Panc1 (cell line): ENCODE results near the gene MTOR. TPM values are rescaled to one million over a fixed set of nuclear protein-coding genes. Genes with fewer than 3 reads are reported as not detected.

Experiments
- ATAC-seq: fragments of 200-7000 bp; cut with Tn5 transposase; 2 replicates; pipeline ENCODE4 v1.9.1; 2020; ENCODE audit warnings: mild to moderate bottlenecking, moderate library complexity
- BruUV-seq: library from RNA; stranded (reverse); fragments of 400-500 nt; replicated peaks from 2 replicates; lab custom pipeline; 2021; lab: Mats Ljungman, UMichigan
- CTCF ChIA-PET: fragments of 300-600 bp; sonication (Branson Sonifier 250); formaldehyde crosslinking; loops from one replicate; lab custom pipeline; 2022; ENCODE audit warnings: antibody characterized with exemption; lab: Charles Lee
- POLR2A ChIA-PET: fragments of 300-600 bp; sonication (Branson Sonifier 250); formaldehyde crosslinking; loops from one replicate; lab custom pipeline; 2022; ENCODE audit warnings: antibody characterized with exemption; lab: Charles Lee
- DNase-seq: peaks from one replicate; pipeline ENCODE4 v3.0.0-alpha.2; 2010; ENCODE audit warnings: low read depth, low spot score
- H3K27ac ChIP-seq: 2 replicates; pipeline ENCODE4 v1.5.1; 2011; ENCODE audit warnings: mild to moderate bottlenecking, low read length, inconsistent platforms
- H3K27me3 ChIP-seq: fragments of 200-500 bp; sonication (Bioruptor generic); 2 replicates; pipeline ENCODE4 v1.6.0; 2014; ENCODE audit warnings: low read length, inconsistent platforms; ENCODE audit not compliant: control insufficient read depth, insufficient read depth
- H3K36me3 ChIP-seq: fragments of 200-500 bp; sonication (Bioruptor generic); 2 replicates; pipeline ENCODE4 v1.5.1; 2014; ENCODE audit warnings: inconsistent platforms, mild to moderate bottlenecking, low read length, moderate library complexity; ENCODE audit not compliant: control insufficient read depth, insufficient read depth
- H3K4me1 ChIP-seq: 2 replicates; pipeline ENCODE4 v1.5.1; 2011; ENCODE audit warnings: inconsistent platforms, mild to moderate bottlenecking, low read length, moderate library complexity; ENCODE audit not compliant: control insufficient read depth, insufficient read depth
- H3K4me3 ChIP-seq, 2 experiments: 2 replicates each; pipeline ENCODE4 v1.5.1; 2011 to 2012; ENCODE audit warnings: low read depth in 2 of 2, low read length in 2 of 2, mild to moderate bottlenecking in 2 of 2, inconsistent platforms in 1 of 2, moderate library complexity in 1 of 2
- H3K9me3 ChIP-seq: fragments of 200-500 bp; sonication (Bioruptor generic); 2 replicates; pipeline ENCODE4 v1.5.1; 2014; ENCODE audit warnings: low read depth, mild to moderate bottlenecking, inconsistent platforms, low read length, moderate library complexity; ENCODE audit not compliant: control insufficient read depth, insufficient read depth
- POLR2AphosphoS5 ChIP-seq: IDR thresholded peaks from 2 replicates; pipeline ENCODE4 v1.6.1; 2012; ENCODE audit warnings: mild to moderate bottlenecking, low read depth, low read length, moderate library complexity
- SIN3A ChIP-seq: IDR thresholded peaks from 2 replicates; pipeline ENCODE4 v1.6.1; 2012; ENCODE audit warnings: low read depth, mild to moderate bottlenecking, low read length, moderate library complexity, borderline replicate concordance; ENCODE audit not compliant: insufficient read depth
- TCF7L2 ChIP-seq: IDR thresholded peaks from 2 replicates; pipeline ENCODE4 v1.6.1; 2011; ENCODE audit warnings: mild to moderate bottlenecking, low read depth, low read length, inconsistent platforms
- in situ Hi-C: cut with HindIII; loops from 2 replicates; pipeline ENCODE4 v1.10.0; 2016; ENCODE audit warnings: low sequenced_read_pairs, low pct_unique_long_range_greater_than_20kb
- intact Hi-C: fragments of 100-400 bp; cut with micrococcal nuclease; formaldehyde crosslinking; loops from one replicate; pipeline ENCODE4 v1.10.0; 2022; ENCODE audit not compliant: unreplicated experiment
- total RNA-seq: library from RNA; stranded (reverse); gene quantifications from one replicate; pipeline ENCODE4 v1.2.1, GENCODE V29; 2021; ENCODE audit not compliant: unreplicated experiment
- TF ChIP-seq, protein P1 (sequence below), 2 experiments: IDR thresholded peaks; 2 replicates each; pipeline ENCODE4 v1.6.1; 2011 to 2012; ENCODE audit warnings: low read depth in 2 of 2, control low read depth in 1 of 2, low read length in 1 of 2, mild to moderate bottlenecking in 1 of 2, moderate library complexity in 1 of 2; ENCODE audit not compliant: insufficient read depth in 1 of 2
- TF ChIP-seq, protein P2 (sequence below): fragments of 450-650 bp; IDR thresholded peaks from 2 replicates; pipeline ENCODE4 v1.5.1; 2017; ENCODE audit warnings: mild to moderate bottlenecking

Gene MTOR
- total RNA-seq, 1 experiment from 2014 or later = 71.2 TPM

DNA sequence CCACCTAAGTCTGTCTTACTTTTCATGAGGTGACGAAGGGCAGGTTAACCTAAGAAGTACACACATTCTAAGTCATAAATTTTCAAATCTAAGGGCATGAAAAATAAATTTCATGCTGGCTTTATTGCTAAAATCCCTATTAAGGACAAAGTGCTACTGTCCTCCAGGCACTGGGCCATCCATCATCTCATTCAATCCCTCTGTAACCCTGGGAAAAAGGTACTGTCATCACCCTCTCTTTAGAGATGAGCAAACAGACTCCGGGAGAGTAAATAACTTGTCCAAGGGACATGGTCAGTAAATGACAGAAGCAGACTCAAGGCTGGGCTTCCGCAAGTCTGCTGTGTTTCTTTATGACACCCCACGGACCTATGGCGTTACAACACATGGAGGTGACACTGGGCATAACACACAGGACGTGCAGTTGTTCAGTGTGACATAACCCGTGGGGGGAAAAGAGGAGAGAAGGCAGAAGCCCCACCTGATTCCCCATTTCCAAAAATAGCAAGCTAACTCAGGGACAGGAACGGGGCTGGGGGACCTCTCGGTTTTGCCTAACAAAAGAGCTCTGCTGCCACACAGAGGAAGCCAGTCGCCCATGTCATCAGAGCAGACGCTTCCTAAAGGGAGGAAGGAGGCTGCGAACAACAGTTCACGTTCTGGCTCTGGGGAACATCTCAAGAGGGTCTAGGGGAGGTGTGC, 190.0 kb downstream of the MTOR start:
- ATAC-seq (no peak), DNase-seq (no peak)
- no peaks in the 10 kb centered on the region for H3K4me1 ChIP-seq
- CTCF ChIA-PET = no interaction called here
- H3K27ac ChIP-seq = no peak overlapping the region
- intact Hi-C loops = no loop called here
- BruUV-seq = no TSS peak
- no peaks in the 10 kb centered on the region for H3K9me3 ChIP-seq
- POLR2A ChIA-PET = no interaction called here
- H3K27me3 ChIP-seq = no peaks in the 10 kb centered on the region
- no peak overlapping the region for H3K4me3 ChIP-seq
- no peak for TF ChIP-seq SIN3A
- no peak for TF ChIP-seq TCF7L2
- TF ChIP-seq, protein P1, sequence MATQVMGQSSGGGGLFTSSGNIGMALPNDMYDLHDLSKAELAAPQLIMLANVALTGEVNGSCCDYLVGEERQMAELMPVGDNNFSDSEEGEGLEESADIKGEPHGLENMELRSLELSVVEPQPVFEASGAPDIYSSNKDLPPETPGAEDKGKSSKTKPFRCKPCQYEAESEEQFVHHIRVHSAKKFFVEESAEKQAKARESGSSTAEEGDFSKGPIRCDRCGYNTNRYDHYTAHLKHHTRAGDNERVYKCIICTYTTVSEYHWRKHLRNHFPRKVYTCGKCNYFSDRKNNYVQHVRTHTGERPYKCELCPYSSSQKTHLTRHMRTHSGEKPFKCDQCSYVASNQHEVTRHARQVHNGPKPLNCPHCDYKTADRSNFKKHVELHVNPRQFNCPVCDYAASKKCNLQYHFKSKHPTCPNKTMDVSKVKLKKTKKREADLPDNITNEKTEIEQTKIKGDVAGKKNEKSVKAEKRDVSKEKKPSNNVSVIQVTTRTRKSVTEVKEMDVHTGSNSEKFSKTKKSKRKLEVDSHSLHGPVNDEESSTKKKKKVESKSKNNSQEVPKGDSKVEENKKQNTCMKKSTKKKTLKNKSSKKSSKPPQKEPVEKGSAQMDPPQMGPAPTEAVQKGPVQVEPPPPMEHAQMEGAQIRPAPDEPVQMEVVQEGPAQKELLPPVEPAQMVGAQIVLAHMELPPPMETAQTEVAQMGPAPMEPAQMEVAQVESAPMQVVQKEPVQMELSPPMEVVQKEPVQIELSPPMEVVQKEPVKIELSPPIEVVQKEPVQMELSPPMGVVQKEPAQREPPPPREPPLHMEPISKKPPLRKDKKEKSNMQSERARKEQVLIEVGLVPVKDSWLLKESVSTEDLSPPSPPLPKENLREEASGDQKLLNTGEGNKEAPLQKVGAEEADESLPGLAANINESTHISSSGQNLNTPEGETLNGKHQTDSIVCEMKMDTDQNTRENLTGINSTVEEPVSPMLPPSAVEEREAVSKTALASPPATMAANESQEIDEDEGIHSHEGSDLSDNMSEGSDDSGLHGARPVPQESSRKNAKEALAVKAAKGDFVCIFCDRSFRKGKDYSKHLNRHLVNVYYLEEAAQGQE (IDR thresholded peaks at IDR 0.05; ENCODE audit: insufficient read depth in 1 of 2, low read depth in 2 of 2, low read length in 1 of 2) = no peak
- TF ChIP-seq POLR2AphosphoS5 = no peak
- peaks cover 23% of the 10 kb centered on the region for H3K36me3 ChIP-seq
- in situ Hi-C loops = no loop called here

DNA sequence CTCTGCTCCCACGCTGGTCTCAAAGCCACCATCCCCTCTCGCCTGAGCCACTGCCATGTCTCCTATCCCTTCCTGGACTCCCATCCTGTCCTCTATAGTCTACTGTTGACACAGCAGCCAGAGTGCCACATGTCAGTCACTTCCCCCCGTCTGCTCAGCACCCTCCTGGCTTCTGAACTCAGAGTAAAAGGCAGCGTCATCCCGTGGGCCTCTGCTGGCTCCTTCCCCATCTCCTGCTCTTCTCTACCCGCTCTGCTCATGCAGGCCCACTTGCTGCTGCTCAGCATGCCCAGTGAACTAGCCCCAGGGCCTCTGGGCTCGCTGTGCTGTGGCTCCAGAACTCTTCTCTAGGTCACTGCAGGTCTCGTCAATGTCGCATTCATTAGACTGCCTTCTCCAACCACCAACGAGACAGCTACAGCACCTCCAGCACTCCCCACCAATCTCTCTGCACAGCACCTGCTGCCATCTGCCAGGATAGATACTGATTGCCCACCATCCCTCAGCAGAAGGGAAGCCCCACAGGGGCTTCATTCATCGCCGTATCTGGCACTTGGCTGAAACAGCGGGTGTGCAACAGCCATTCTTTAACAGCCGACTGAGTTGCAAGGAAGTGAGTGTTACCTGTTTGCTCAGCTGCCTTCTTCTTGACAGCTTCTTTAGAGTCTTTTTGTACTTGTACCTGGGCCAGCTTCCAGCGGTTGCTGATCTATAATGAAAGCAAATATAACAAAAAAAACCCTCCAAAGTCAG, 190.7 kb downstream of the MTOR start:
- Histone ChIP-seq H3K36me3 (peaks cover 25% of the 10 kb centered on the region), H3K27me3 (no peaks in the 10 kb centered on the region), H3K4me1 (no peaks in the 10 kb centered on the region), H3K4me3 (no peak overlapping the region), H3K27ac (no peak overlapping the region), H3K9me3 (no peaks in the 10 kb centered on the region)
- POLR2A ChIA-PET = no interaction called here
- TF ChIP-seq, protein P2, sequence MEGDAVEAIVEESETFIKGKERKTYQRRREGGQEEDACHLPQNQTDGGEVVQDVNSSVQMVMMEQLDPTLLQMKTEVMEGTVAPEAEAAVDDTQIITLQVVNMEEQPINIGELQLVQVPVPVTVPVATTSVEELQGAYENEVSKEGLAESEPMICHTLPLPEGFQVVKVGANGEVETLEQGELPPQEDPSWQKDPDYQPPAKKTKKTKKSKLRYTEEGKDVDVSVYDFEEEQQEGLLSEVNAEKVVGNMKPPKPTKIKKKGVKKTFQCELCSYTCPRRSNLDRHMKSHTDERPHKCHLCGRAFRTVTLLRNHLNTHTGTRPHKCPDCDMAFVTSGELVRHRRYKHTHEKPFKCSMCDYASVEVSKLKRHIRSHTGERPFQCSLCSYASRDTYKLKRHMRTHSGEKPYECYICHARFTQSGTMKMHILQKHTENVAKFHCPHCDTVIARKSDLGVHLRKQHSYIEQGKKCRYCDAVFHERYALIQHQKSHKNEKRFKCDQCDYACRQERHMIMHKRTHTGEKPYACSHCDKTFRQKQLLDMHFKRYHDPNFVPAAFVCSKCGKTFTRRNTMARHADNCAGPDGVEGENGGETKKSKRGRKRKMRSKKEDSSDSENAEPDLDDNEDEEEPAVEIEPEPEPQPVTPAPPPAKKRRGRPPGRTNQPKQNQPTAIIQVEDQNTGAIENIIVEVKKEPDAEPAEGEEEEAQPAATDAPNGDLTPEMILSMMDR = no peak
- TF ChIP-seq TCF7L2 = no peak
- TF ChIP-seq SIN3A = no peak
- TF ChIP-seq POLR2AphosphoS5 = no peak
- TF ChIP-seq, protein P1 (IDR thresholded peaks at IDR 0.05; ENCODE audit: insufficient read depth in 1 of 2, low read depth in 2 of 2, low read length in 1 of 2) = no peak
- intact Hi-C loops (no loop called here), in situ Hi-C loops (no loop called here)
- DNase-seq (no peak), ATAC-seq (peak; percentile 29; the same call in 1 of the 2 replicates)
- BruUV-seq = no TSS peak
- CTCF ChIA-PET = no interaction called here
